NCI-H1694 treated with DMSO at 0.1 percent for 48 hours (cell line): ENCODE data around the gene KIF11.
"Not testable (repeated sequence)": the region's sequence is repeated elsewhere in the genome, so short reads cannot be mapped to it uniquely, and the experiment has no call there.

Experiments used
- DNase-seq: peaks from one replicate; lab custom pipeline; 2025; lab: John Stamatoyannopoulos, UW

The KIF11 gene

DNA sequence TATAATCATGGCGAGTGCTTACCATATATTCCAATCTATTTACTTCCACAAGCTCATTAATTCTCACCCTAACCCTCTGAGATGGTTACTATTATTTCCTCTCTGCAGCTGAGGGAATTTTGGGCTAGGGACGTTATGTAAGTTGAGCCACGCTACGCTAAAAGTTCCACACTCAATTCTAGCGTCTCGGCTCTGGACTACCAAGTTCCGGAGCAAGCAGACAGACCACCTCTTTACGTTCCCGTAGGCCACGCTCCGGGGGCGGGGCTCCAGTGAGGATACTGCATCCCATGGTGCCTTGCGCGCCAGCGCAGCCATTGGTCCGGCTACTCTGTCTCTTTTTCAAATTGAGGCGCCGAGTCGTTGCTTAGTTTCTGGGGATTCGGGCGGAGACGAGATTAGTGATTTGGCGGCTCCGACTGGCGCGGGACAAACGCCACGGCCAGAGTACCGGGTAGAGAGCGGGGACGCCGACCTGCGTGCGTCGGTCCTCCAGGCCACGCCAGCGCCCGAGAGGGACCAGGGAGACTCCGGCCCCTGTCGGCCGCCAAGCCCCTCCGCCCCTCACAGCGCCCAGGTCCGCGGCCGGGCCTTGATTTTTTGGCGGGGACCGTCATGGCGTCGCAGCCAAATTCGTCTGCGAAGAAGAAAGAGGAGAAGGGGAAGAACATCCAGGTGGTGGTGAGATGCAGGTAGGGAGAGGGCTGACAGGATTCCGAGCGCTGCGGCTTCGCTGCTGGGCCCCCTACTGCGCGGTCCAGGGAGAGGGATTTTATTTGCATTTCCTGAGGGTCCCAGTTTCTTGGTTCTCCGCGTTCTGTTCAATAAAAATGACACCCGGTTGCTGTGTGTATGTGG is at the start of gene KIF11:
Gene KIF11, plus strand, starts transcription at position 370 of the 858 bp plus-strand sequence. Its CDS starts 246 bp downstream, at position 616.
- peak; percentile 93 for DNase-seq

DNA sequence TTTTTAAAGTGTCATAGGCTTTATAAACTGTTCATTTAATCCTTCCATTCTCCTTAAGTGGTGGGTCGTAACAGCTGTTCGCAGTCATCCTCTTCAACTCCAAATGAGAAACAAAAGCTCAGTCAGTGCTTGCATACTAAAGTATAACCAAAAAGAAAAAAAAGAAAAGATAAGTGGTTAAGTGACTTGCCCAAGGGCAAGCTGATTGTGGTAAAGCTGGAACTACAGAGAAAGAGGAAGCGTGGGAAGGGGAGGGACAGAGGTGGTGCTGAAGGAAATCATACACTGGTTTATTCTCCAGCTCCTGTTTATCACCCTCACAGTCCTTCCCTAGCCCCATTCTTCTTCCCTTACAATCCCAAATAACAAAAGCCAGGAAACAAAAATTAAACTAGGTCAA is 48.6 kb upstream of the KIF11 start:
- no peak for DNase-seq

DNA sequence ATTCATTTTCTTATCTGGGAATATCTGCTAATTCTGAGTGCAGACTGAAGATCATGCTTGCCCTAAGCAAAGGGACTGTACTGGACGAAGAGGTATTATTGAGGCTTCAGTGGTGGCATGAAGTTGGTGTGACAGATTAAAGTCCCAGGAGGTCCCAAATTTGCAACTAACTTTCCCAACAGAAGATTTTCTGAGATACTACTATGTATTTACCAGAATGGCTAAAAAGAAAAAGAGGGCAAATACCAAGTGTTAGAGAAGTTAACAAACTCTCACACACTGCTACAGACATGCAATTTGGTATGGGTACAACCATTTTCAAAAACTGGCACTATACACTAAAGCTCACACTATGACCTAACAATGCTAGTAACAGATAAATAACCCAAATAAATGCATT is 47.4 kb upstream of the KIF11 start:
- DNase-seq, result no peak

GRCh38 chr10:92547676-92548075 is 45.3 kb upstream of the KIF11 start:
- no peak for DNase-seq

GRCh38 chr10:92550924-92551323 is 42.0 kb upstream of the KIF11 start:
- DNase-seq, result no peak

GRCh38 chr10:92552310-92552709 is 40.6 kb upstream of the KIF11 start:
- DNase-seq, result no peak

- no peak for DNase-seq
Observed at GRCh38 chr10:92553959-92554358, 39.0 kb upstream of the KIF11 start.

GRCh38 chr10:92559046-92559445 is 33.9 kb upstream of the KIF11 start:
- no peak for DNase-seq

DNA sequence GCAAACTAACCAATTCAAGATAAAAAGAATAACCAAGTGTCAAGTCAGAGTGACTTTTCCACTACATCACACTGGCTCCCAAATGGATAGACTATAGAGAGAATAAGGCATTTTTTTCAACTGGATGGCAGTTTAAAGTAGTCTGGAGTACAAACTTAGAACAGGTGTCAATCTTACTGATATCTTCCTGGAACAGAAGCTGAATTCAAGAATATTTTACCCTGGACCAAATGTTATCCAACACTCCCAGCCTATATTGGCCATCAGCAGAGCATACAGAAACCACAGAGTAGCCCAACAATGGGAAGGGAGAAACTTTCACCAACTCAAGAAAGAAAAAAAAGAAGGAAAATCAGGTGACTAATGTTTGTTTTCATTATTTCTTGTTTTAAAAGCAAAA is 30.5 kb upstream of the KIF11 start:
- DNase-seq, result no peak

- DNase-seq, result no peak
Observed at GRCh38 chr10:92567952-92568600, 24.9 kb upstream of the KIF11 start.

DNA sequence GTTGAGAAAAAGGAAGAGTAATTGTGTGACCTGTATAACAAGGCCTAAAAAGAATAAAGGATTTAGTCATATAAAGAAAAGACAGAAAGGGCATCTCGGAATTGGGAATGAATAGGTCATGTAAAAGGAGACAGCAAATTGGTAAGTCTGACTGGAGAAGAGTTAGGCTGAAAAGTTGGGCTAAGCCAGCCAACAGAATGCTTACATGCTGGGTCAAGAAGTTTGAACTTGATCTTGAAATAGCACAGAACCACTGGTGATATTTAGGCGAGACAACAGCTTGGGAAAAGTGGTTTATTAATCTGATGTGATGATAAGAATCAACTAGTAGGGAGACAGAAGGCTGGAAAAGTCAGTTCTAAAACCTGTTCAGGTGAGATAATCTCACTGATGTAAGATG is 23.9 kb upstream of the KIF11 start:
- no peak for DNase-seq

DNA sequence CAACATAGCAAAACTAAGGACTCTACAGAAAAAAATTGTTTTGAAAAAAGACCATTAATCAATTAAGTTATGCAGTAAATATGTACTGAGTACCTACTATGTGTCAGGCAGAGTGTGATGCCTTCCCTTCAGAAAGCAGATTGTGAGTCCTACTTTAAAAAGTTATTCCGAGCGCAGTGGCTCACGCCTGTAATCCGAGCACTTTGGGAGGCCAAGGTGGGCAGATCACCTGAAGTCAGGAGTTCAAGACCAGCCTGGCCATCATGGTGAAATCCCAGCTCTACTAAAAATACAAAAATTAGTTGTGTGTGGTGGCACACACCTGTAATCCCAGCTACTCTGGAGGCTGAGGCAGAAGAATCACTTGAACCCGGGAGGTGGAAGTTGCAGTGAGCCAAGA is 23.3 kb upstream of the KIF11 start:
- not testable (repeated sequence) for DNase-seq

DNA sequence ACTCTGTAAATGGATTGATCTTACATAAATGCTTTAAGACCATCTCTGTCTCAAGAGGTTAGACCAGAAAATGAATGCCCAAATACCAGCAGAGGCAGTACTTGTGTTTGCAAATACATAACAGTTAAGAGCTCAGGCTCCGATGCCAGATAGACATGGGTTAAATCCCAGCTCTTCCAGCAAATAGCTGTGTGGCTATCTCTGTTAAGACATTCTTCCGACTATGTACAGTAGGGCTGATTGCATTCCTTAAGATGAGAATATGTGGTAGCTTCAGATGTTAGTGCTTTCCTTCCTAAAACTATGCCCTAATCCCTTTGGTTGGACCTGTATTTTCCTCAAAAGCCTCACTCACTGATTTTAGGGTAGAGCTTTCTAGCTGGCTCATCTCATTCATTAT is 21.3 kb upstream of the KIF11 start:
- DNase-seq, result no peak

GRCh38 chr10:92572362-92573090 is 20.4 kb upstream of the KIF11 start:
- no peak for DNase-seq

- no peak for DNase-seq
Observed at GRCh38 chr10:92573091-92573797, 19.7 kb upstream of the KIF11 start.

DNA sequence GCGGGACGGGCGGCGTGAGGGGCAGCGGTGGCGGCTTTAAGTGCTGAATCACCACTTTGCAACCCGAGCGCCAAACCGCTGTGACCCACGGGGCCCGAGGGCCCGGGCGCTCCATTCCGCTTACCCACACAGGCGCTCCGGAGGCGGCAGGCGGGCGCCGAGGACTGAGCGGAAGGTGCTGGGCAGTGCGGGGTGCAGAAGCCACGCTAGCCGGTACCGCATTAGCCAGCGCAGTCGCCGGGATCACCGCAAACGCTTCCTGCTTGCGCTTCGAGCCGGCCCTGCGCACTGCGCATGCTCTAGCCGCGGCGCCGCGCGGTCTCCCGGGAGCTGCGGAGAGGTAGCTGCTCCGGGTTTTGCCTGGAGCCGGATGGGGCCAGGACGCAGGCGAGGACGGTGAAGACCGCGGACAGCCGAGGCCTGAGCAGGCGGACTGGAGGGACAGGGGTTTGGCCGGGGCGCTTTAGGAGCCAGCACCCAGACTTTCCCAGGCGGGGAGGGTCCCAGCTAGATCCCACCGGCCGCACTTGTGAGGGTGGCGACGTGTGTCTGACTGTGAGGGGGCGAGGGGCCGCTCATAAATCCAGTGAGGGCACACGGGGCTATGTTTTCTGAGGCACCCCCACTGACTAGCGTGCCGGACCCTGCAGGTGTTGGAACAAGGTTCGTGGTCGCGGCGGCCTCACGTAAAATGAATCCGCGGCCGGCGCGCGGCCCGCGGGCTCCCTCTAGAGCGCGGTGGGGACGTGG is 19.0 kb upstream of the KIF11 start, which contains the start of gene IDE:
Gene IDE, minus strand, starts transcription at position 296 of the 750 bp plus-strand sequence. Its CDS starts 74 bp downstream, at position 222.
- peak; percentile 56 for DNase-seq

DNA sequence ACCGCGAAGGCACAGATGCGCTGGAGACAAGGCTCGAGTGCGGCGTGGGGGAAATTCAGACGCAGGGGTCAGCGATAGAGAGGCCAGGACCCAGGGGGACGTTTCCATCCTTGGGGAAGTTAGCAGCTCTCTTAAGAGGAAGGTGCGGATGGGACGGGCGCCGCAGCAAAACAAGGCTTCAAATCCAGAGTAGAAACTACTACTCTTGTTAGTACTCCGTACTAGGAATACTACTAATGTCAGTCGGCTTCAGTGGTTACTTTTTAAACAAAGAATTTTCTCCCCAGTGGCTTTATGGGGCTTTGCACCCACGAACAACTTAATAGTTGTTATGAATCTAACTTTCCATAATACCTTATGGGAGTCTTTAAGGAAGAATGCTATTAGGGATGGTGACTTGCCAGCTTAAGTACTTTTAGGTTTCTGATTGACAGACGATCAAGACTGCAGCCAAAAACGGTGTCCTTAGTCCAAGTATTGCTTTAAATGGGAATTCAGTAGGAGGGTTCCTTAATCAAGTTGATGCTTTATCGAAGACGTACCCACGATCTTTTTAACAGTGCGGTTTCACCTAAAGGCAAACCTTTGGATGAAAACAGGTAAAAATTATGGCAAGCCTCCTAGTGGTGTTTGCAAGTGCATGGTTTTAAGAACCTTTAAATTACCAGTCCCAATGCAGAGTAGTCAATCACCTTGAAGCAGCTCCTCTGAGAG is 18.2 kb upstream of the KIF11 start:
- DNase-seq, result peak; percentile 66

DNA sequence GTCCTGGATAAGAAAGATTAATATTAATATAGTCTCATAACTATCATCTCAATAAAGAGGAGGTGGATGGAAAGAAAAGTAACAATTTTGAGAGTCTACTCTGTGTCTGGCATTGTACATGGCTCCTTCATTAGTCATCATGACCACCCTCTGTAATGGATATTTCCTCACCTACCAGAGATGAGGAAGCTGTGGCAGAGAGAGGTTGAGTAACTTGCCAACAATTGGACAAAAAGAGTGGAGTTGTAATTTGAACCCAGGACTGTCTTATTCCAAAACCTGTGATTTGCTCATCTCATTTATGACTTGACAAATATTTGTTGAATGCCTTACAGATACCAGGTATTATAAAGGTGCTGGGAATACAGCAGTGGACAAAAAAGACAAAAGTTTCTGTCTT is 17.0 kb upstream of the KIF11 start:
- DNase-seq, result no peak

- not testable (repeated sequence) for DNase-seq
Observed at GRCh38 chr10:92582347-92582746, 10.6 kb upstream of the KIF11 start.
